Measurements from ENCODE around the gene ESAM.

The ESAM gene

DNA sequence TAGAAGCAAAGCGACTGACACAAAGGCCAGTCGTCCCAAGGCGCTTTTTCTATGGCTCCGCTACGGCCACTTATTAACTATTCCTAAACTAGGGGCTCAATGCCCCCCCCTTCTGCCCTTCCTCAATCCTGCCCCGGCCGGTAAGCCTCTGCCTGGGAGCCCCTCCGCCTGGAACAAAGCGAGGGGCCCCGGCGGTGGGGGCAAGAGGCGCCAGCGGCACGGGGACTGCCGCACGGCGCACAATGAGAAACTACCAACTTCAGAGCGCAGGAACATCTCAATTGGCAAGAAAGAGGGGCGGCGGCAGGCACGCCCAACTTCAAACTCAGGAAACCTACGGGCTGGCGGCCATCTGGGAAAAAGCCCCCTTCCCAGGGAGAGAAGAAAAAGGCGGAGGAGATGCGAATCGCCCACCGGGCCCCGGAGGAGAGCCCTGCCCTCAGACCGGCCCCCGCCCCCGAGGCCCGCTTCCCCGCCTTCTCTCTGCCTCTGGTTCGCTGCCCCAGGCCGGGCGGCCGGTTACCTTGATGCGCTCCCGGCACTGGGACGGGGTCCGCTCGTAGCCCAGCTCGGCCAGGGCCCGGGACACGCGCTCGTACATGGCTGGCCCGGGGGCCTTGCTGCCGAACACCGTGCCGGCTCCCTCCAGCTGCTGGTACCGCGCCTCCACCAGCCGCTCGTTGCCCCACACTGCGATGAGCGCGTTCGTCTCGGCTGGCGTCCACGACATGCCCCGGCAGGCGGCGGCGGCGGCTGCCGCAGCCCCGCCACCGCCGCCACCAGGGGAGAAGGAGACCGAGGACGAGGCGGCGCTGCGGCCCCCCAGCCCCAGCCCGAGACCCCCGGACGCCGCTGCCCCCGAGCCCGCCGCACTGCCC is 37.5 kb upstream of the ESAM start (continued):
- TF ChIP-seq, protein P1, sequence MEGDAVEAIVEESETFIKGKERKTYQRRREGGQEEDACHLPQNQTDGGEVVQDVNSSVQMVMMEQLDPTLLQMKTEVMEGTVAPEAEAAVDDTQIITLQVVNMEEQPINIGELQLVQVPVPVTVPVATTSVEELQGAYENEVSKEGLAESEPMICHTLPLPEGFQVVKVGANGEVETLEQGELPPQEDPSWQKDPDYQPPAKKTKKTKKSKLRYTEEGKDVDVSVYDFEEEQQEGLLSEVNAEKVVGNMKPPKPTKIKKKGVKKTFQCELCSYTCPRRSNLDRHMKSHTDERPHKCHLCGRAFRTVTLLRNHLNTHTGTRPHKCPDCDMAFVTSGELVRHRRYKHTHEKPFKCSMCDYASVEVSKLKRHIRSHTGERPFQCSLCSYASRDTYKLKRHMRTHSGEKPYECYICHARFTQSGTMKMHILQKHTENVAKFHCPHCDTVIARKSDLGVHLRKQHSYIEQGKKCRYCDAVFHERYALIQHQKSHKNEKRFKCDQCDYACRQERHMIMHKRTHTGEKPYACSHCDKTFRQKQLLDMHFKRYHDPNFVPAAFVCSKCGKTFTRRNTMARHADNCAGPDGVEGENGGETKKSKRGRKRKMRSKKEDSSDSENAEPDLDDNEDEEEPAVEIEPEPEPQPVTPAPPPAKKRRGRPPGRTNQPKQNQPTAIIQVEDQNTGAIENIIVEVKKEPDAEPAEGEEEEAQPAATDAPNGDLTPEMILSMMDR (tag by site-specific recombination; IDR thresholded peaks at IDR 0.05), result 0 out of 2 replicates have a peak, but pooled peaks have one; percentile 16
- peak; percentile 60 for TF ChIP-seq KLF1 (tag by site-specific recombination; IDR thresholded peaks at IDR 0.05)
- TF ChIP-seq ZNF335 (tag by site-specific recombination; conservative IDR thresholded peaks at IDR 0.05), result peak; percentile 54
- TF ChIP-seq ZBTB8A (tag by site-specific recombination; IDR thresholded peaks at IDR 0.05), result 0 out of 2 replicates have a peak, but pooled peaks have one; percentile 32
- TF ChIP-seq SP3 (tag by site-specific recombination; IDR thresholded peaks at IDR 0.05), result peak; percentile 51
- TF ChIP-seq ZNF394 (tag by site-specific recombination; IDR thresholded peaks at IDR 0.05; ENCODE audit: borderline replicate concordance), result no peak
- no peak for TF ChIP-seq OSR2 (tag by site-specific recombination; IDR thresholded peaks at IDR 0.05)
- TF ChIP-seq GLIS1 (tag by site-specific recombination; IDR thresholded peaks at IDR 0.05), result no peak
- no peak for TF ChIP-seq ZNF561 (tag by site-specific recombination; IDR thresholded peaks at IDR 0.05; ENCODE audit: borderline replicate concordance)
- TF ChIP-seq ZNF837 (tag by site-specific recombination; IDR thresholded peaks at IDR 0.05), result no peak
- TF ChIP-seq KLF16 (tag by site-specific recombination; IDR thresholded peaks at IDR 0.05), result peak; percentile 33; the same call in 1 of the 2 replicates
- TF ChIP-seq, protein P2, sequence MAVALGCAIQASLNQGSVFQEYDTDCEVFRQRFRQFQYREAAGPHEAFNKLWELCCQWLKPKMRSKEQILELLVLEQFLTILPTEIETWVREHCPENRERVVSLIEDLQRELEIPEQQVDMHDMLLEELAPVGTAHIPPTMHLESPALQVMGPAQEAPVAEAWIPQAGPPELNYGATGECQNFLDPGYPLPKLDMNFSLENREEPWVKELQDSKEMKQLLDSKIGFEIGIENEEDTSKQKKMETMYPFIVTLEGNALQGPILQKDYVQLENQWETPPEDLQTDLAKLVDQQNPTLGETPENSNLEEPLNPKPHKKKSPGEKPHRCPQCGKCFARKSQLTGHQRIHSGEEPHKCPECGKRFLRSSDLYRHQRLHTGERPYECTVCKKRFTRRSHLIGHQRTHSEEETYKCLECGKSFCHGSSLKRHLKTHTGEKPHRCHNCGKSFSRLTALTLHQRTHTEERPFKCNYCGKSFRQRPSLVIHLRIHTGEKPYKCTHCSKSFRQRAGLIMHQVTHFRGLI (tag by site-specific recombination; IDR thresholded peaks at IDR 0.05), result peak; percentile 85
- TF ChIP-seq, protein P3, sequence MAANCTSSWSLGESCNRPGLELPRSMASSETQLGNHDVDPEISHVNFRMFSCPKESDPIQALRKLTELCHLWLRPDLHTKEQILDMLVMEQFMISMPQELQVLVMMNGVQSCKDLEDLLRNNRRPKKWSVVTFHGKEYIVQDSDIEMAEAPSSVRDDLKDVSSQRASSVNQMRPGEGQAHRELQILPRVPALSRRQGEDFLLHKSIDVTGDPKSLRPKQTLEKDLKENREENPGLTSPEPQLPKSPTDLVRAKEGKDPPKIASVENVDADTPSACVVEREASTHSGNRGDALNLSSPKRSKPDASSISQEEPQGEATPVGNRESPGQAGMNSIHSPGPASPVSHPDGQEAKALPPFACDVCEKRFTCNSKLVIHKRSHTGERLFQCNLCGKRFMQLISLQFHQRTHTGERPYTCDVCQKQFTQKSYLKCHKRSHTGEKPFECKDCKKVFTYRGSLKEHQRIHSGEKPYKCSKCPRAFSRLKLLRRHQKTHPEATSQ (tag by site-specific recombination; IDR thresholded peaks at IDR 0.05), result no peak
- TF ChIP-seq, protein P4, sequence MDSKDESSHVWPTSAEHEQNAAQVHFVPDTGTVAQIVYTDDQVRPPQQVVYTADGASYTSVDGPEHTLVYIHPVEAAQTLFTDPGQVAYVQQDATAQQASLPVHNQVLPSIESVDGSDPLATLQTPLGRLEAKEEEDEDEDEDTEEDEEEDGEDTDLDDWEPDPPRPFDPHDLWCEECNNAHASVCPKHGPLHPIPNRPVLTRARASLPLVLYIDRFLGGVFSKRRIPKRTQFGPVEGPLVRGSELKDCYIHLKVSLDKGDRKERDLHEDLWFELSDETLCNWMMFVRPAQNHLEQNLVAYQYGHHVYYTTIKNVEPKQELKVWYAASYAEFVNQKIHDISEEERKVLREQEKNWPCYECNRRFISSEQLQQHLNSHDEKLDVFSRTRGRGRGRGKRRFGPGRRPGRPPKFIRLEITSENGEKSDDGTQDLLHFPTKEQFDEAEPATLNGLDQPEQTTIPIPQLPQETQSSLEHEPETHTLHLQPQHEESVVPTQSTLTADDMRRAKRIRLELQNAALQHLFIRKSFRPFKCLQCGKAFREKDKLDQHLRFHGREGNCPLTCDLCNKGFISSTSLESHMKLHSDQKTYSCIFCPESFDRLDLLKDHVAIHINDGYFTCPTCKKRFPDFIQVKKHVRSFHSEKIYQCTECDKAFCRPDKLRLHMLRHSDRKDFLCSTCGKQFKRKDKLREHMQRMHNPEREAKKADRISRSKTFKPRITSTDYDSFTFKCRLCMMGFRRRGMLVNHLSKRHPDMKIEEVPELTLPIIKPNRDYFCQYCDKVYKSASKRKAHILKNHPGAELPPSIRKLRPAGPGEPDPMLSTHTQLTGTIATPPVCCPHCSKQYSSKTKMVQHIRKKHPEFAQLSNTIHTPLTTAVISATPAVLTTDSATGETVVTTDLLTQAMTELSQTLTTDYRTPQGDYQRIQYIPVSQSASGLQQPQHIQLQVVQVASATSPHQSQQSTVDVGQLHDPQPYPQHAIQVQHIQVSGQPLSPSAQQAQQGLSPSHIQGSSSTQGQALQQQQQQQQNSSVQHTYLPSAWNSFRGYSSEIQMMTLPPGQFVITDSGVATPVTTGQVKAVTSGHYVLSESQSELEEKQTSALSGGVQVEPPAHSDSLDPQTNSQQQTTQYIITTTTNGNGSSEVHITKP (tag by site-specific recombination; IDR thresholded peaks at IDR 0.05), result peak; percentile 85
- no peak for TF ChIP-seq ZNF133 (tag by site-specific recombination; IDR thresholded peaks at IDR 0.05)

DNA sequence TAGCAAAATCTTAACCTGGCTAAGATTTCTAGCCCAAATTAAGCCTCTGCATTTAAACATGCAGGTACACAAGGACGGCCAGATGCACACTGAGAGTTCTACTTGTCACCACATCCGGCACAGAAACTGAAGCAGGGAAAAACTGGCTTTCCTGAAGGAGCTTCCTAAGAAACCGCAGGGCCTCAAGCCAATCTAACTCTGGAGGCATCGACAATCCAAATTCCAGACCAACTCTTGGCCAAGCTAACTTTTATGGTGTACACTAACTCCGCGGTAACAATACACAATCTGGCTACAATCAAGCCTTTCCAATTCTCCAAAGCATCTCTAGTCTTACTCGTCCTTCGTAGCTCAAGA is 36.9 kb upstream of the ESAM start:
- CTCF ChIA-PET, result interaction anchor here (1.1 to 2.7 kb wide), 14 partner anchors 9 to 156 kb away, joined by 3 to 13 read pairs (median 5); partner anchors contain the start of genes ESAM, NRGN and ROBO3
- no peaks in the 10 kb centered on the region for H3K9me3 ChIP-seq (ENCODE audit: control insufficient read depth, insufficient read depth, low read depth, low read length)
- no peaks in the 10 kb centered on the region for H3K4me1 ChIP-seq (ENCODE audit: control insufficient read depth, insufficient read depth, low read length)
- H3K36me3 ChIP-seq (ENCODE audit: control insufficient read depth in 2 of 2, insufficient read depth in 1 of 2, low read length in 2 of 2), result no peaks in the 10 kb centered on the region
- POLR2A ChIA-PET, result interaction anchor here (0.8 to 1.2 kb wide), 4 partner anchors 15 to 120 kb away, joined by 3 to 5 read pairs (median 4); no protein-coding TSS in a partner anchor
- H3K27ac ChIP-seq (ENCODE audit: extremely low read depth, low read depth, low read length), result peak overlapping the region; percentile 92
- H3K4me3 ChIP-seq (ENCODE audit: low read depth, low read length), result peak overlapping the region; percentile 88
- no peak; the same call in 1 of the 2 replicates for TF ChIP-seq IKZF3 (tag by site-specific recombination; IDR thresholded peaks at IDR 0.05)
- no peak for TF ChIP-seq ZNF654 (tag by site-specific recombination; IDR thresholded peaks at IDR 0.05; ENCODE audit: low read depth)
- no peak for TF ChIP-seq ZNF555 (tag by site-specific recombination; conservative IDR thresholded peaks at IDR 0.05)
- TF ChIP-seq BCL11A (tag by site-specific recombination; IDR thresholded peaks at IDR 0.05; ENCODE audit: low read depth), result no peak
- TF ChIP-seq HOXA7 (CRISPR knock-in tag; IDR thresholded peaks at IDR 0.05; ENCODE audit: borderline replicate concordance), result no peak
- no peak for TF ChIP-seq ZEB2 (tag by site-specific recombination; IDR thresholded peaks at IDR 0.05)
- TF ChIP-seq ZNF777 (tag by site-specific recombination; IDR thresholded peaks at IDR 0.05; ENCODE audit: borderline replicate concordance), result no peak
- TF ChIP-seq, protein P5, sequence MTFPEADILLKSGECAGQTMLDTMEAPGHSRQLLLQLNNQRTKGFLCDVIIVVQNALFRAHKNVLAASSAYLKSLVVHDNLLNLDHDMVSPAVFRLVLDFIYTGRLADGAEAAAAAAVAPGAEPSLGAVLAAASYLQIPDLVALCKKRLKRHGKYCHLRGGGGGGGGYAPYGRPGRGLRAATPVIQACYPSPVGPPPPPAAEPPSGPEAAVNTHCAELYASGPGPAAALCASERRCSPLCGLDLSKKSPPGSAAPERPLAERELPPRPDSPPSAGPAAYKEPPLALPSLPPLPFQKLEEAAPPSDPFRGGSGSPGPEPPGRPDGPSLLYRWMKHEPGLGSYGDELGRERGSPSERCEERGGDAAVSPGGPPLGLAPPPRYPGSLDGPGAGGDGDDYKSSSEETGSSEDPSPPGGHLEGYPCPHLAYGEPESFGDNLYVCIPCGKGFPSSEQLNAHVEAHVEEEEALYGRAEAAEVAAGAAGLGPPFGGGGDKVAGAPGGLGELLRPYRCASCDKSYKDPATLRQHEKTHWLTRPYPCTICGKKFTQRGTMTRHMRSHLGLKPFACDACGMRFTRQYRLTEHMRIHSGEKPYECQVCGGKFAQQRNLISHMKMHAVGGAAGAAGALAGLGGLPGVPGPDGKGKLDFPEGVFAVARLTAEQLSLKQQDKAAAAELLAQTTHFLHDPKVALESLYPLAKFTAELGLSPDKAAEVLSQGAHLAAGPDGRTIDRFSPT (tag by site-specific recombination; IDR thresholded peaks at IDR 0.05), result no peak
- TF ChIP-seq PRDM1 (tag by site-specific recombination; IDR thresholded peaks at IDR 0.05), result no peak
